Tibial nerve (tissue), 4 donors: ENCODE results near the gene SUV39H2. TPM values are rescaled to one million over a fixed set of nuclear protein-coding genes. Genes with fewer than 3 reads are reported as not detected.
A peak's percentile ranks its signal among the peaks of the same experiment; 100 is the strongest.
"Not testable (repeated sequence)": the region's sequence is repeated elsewhere in the genome, so short reads cannot be mapped to it uniquely, and the experiment has no call there.

Source experiments
- DNase-seq, 2 donors: peaks; one replicate each; pipeline ENCODE4 v3.0.0-alpha.2; 2019; ENCODE audit warnings: low spot score in 2 of 2
- H3K27ac ChIP-seq, 4 donors: fragments of 200-600 bp; sonication (generic) in 3 of 4; one replicate each; pipeline ENCODE4 v1.5.1; 2017 to 2019; ENCODE audit warnings: mild to moderate bottlenecking in 1 of 4
- H3K27me3 ChIP-seq, 2 donors: fragments of 200-600 bp; sonication (generic) in 1 of 2; one replicate each; pipeline versions ENCODE4 v1.5.1 to v1.6.0; 2017 to 2019
- H3K36me3 ChIP-seq, 3 donors: fragments of 200-600 bp; sonication (generic); one replicate each; pipeline ENCODE4 v1.5.1; 2018 to 2019
- H3K4me1 ChIP-seq, 4 donors: fragments of 200-600 bp; sonication (generic) in 3 of 4; one replicate each; pipeline ENCODE4 v1.5.1; 2017 to 2019
- H3K4me3 ChIP-seq, 4 donors: fragments of 200-600 bp; sonication (generic) in 3 of 4; one replicate each; pipeline ENCODE4 v1.5.1; 2017 to 2019; ENCODE audit warnings: mild to moderate bottlenecking in 1 of 4, moderate library complexity in 1 of 4
- H3K9me3 ChIP-seq, 4 donors: fragments of 200-600 bp; sonication (generic) in 3 of 4; one replicate each; pipeline ENCODE4 v1.5.1; 2017 to 2019
- EP300 ChIP-seq, 2 donors: sonication (generic); formaldehyde crosslinking; IDR thresholded peaks; one replicate each; pipeline ENCODE4 v1.6.1; 2017; ENCODE audit warnings: antibody characterized with exemption in 2 of 2, mild to moderate bottlenecking in 1 of 2
- POLR2A ChIP-seq, 2 donors: fragments of 450-650 bp; IDR thresholded peaks; one replicate each; pipeline ENCODE4 v1.6.1; 2017; ENCODE audit warnings: antibody characterized with exemption in 2 of 2, mild to moderate bottlenecking in 2 of 2, moderate library complexity in 2 of 2
- WGBS, 2 donors: methylation state at CpG; one replicate each; pipeline ENCODE4 v1.1.5; 2018; 5-methylcytosine and 5-hydroxymethylcytosine counted together
- total RNA-seq, 4 donors: library from RNA; depleted of rRNA; stranded (reverse); fragments of >200 nt; gene quantifications; one replicate each; pipeline ENCODE4 v1.1.0, GENCODE V29; 2016
- TF ChIP-seq, protein P1 (sequence below), 5 experiments: fragments of 200-600 bp in 3 of 5; fragments of 450-650 bp in 2 of 5; sonication (generic) in 3 of 5; IDR thresholded peaks; one replicate each; pipeline ENCODE4 v1.5.1; 2016 to 2019; ENCODE audit warnings: antibody characterized with exemption in 5 of 5, mild to moderate bottlenecking in 3 of 5, moderate library complexity in 2 of 5

SUV39H2 gene
- total RNA-seq, 4 donors from 2014 or later = 2.2 to 4.4 (median 3.0) TPM

DNA sequence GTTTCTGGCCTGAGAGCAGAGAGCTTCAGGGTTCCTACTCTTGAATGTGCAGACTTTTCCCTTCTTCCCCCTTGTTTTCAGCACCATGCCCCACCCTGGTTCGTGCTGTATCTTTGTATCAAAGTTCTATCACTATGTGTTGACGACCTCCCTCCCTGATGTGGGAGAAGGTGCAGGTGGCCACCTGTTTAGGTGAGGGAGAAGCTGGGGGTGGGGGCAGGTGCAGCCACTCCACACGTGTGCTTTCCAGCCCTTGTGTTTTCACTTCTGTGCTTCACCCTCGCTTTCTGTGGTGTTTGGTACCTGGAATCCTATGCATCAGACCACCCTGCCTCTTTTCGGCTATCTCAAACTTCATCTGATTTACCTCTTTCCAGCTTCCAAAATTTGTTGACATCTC lies 19.6 kb upstream of the SUV39H2 start:
- Histone ChIP-seq H3K27me3 (no peaks in the 10 kb centered on the region), H3K4me1 (no peaks in the 10 kb centered on the region), H3K36me3 (peaks cover 0 to 72% (median 0%) of the 10 kb centered on the region in 3 donors), H3K4me3 (no peak overlapping the region), H3K9me3 (no peaks in the 10 kb centered on the region), H3K27ac (no peak overlapping the region)
- TF ChIP-seq, protein P1, sequence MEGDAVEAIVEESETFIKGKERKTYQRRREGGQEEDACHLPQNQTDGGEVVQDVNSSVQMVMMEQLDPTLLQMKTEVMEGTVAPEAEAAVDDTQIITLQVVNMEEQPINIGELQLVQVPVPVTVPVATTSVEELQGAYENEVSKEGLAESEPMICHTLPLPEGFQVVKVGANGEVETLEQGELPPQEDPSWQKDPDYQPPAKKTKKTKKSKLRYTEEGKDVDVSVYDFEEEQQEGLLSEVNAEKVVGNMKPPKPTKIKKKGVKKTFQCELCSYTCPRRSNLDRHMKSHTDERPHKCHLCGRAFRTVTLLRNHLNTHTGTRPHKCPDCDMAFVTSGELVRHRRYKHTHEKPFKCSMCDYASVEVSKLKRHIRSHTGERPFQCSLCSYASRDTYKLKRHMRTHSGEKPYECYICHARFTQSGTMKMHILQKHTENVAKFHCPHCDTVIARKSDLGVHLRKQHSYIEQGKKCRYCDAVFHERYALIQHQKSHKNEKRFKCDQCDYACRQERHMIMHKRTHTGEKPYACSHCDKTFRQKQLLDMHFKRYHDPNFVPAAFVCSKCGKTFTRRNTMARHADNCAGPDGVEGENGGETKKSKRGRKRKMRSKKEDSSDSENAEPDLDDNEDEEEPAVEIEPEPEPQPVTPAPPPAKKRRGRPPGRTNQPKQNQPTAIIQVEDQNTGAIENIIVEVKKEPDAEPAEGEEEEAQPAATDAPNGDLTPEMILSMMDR (IDR thresholded peaks at IDR 0.05) = no peak
- TF ChIP-seq POLR2A (IDR thresholded peaks at IDR 0.05) (no peak), EP300 (IDR thresholded peaks at IDR 0.05) (no peak)
- no peak for DNase-seq
- 87 to 90% methylated on average over 5 of the region's 5 CpGs for WGBS, 2 donors

DNA sequence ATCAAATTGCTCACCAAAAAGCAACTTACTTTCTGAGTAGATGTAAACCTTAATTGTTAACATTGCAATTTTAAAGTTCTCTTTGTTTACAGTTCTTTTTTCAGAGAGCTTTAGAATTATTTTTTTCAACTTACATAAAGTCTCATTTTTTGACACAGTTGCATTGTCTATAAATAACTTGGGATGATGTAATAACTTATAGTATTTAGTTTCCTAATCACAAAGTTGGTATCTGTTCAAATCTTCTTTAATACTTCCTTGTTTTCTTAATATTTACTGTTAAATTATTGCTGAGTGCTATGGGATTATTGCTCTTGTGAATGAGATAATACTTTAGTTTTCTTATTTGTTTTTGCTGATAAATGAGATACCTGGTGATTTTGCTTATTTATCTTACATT lies 18.9 kb upstream of the SUV39H2 start:
- TF ChIP-seq EP300 (IDR thresholded peaks at IDR 0.05) = no peak
- TF ChIP-seq, protein P1 (IDR thresholded peaks at IDR 0.05) = no peak
- no peak for TF ChIP-seq POLR2A (IDR thresholded peaks at IDR 0.05)
- H3K36me3 ChIP-seq = peaks cover 0 to 65% (median 0%) of the 10 kb centered on the region in 3 donors
- no peak for DNase-seq
- no peaks in the 10 kb centered on the region for H3K27me3 ChIP-seq
- H3K27ac ChIP-seq = no peak overlapping the region
- no peak overlapping the region for H3K4me3 ChIP-seq
- no peaks in the 10 kb centered on the region for H3K9me3 ChIP-seq
- no peaks in the 10 kb centered on the region for H3K4me1 ChIP-seq

DNA sequence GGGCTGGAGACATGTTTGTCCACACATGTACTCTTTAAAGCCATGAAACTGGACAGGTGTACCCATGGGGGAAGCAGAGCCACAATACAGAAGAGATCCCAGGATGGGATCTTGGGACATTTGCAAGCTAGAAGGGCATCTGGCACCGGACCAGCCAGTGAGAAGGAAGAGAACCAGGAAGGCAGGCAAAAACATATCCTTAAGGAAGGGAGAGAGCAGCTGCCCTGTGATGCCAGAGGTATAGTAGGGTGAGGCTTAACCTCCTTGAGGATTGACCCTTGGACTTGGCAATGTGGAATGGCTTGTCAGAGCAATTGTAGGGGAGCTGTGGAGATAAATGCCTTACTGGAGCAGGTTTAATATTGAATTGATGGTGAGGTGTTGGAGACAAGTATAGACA lies 17.9 kb upstream of the SUV39H2 start:
- no peak for DNase-seq
- H3K9me3 ChIP-seq = no peaks in the 10 kb centered on the region
- no peak for TF ChIP-seq EP300 (IDR thresholded peaks at IDR 0.05)
- TF ChIP-seq POLR2A (IDR thresholded peaks at IDR 0.05) = no peak
- TF ChIP-seq, protein P1 (IDR thresholded peaks at IDR 0.05) = no peak
- peak overlapping the region in 1 of 4 donors; percentile 40 for H3K27ac ChIP-seq
- H3K4me3 ChIP-seq = no peak overlapping the region
- H3K4me1 ChIP-seq = no peaks in the 10 kb centered on the region
- H3K36me3 ChIP-seq = peaks cover 0 to 70% (median 0%) of the 10 kb centered on the region in 3 donors
- no peaks in the 10 kb centered on the region for H3K27me3 ChIP-seq
- WGBS, 2 donors = 91 to 100% methylated on average over 1 of the region's 1 CpG

DNA sequence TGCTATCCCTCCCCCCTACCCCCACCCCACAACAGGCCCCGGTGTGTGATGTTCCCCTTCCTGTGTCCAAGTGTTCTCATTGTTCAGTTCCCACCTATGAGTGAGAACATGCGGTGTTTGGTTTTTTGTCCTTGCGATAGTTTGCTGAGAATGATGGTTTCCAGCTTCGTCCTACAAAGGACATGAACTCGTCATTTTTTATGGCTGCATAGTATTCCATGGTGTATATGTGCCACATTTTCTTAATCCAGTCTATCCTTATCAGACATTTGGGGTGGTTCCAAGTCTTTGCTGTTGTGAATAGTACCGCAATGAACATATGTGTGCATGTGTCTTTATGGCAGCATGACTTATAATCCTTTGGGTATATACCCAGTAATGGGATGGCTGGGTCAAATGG lies 14.2 kb upstream of the SUV39H2 start:
- H3K27me3 ChIP-seq, H3K27ac ChIP-seq, DNase-seq, H3K9me3 ChIP-seq, H3K4me3 ChIP-seq, H3K4me1 ChIP-seq: not testable (repeated sequence)
- H3K36me3 ChIP-seq = peaks cover 2 to 73% (median 13%) of the 10 kb centered on the region in 3 donors
- WGBS, 2 donors = 95 to 98% methylated on average over 6 of the region's 6 CpGs

DNA sequence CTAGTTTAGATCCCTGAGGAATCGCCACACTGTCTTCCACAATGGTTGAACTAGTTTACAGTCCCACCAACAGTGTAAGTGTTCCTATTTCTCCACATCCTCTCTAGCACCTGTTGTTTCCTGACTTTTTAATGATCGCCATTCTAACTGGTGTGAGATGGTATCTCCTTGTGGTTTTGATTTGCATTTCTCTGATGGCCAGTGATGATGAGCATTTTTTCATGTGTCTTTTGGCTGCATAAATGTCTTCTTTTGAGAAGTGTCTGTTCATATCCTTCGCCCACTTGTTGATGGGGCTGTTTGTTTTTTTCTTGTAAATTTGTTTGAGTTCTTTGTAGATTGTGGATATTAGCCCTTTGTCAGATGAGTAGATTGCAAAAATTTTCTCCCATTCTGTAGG lies 13.8 kb upstream of the SUV39H2 start:
- not testable (repeated sequence) for H3K27ac ChIP-seq, DNase-seq, H3K9me3 ChIP-seq, H3K27me3 ChIP-seq, H3K4me1 ChIP-seq, H3K4me3 ChIP-seq
- WGBS, 2 donors = 95% methylated on average over 3 of the region's 3 CpGs
- H3K36me3 ChIP-seq = peaks cover 2 to 77% (median 13%) of the 10 kb centered on the region in 3 donors

DNA sequence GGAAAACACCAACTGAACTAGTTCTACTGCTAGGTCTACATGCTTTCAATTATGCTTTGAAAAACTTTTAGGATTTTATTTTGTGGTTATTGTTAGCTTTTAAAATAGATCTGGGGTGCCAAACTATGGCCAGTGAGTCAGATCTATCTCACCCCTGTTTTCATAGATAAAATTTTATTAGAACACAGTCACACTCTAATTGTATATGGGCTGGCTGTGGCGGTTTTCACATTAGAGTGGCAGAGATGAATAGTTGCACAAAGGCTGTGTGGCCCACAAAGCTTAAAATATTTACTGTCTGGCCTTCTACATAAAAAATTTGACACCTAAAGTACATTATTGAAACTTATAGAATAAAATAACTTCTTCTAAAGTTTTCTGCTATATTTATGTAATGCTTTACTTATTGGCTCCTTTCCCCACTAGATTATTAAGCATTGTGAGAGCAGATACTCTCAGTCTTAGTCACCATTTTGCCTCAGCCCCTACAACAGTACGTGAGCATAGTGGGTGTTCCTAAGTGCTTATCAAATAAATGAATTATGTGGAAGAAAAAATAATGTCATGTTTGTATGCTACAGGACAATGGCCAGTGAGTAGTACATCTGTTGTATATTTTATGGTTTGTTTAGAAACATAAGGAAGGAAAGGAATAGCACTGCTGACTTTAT lies 5.4 kb upstream of the SUV39H2 start:
- Histone ChIP-seq H3K9me3 (no peaks in the 10 kb centered on the region), H3K27ac (no peak overlapping the region), H3K27me3 (no peaks in the 10 kb centered on the region), H3K4me3 (no peak overlapping the region), H3K36me3 (peaks cover under 1 to 27% (median 2%) of the 10 kb centered on the region in 3 donors), H3K4me1 (peaks cover 0 to 17% (median 2%) of the 10 kb centered on the region in 4 donors)
- WGBS, 2 donors = 63 to 72% methylated on average over 2 of the region's 2 CpGs
- no peak for DNase-seq
- TF ChIP-seq, protein P1 (IDR thresholded peaks at IDR 0.05) = no peak
- TF ChIP-seq EP300 (IDR thresholded peaks at IDR 0.05) = no peak
- no peak for TF ChIP-seq POLR2A (IDR thresholded peaks at IDR 0.05)
